ENCODE data around the gene APOL3.
"Not testable (repeated sequence)": the region's sequence is repeated elsewhere in the genome, so short reads cannot be mapped to it uniquely, and the experiment has no call there.

Gene APOL3

DNA sequence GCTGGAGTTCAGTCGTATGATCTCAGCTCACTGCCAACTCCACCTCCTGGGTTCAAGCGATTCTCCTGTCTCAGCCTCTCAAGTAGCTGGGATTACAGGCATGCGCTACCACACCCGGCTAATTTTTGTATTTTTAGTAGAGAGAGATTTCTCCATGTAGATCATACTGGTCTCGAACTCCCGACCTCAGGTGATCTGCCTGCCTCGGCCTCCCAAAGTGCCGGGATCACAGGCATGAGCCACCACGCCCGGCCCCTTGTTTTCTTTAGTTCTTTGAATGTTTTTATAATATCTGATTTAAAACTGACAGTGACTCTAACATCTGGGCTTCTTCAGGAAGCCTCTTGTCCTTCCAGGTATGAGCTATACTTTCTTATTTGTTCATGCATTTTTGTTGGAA, 61.0 kb downstream of the APOL3 start:
- DNase-seq, result not testable (repeated sequence)

- DNase-seq, result no peak
These were observed 62.7 kb downstream of the APOL3 start for GRCh38 chr22:36097880-36098279.

DNA sequence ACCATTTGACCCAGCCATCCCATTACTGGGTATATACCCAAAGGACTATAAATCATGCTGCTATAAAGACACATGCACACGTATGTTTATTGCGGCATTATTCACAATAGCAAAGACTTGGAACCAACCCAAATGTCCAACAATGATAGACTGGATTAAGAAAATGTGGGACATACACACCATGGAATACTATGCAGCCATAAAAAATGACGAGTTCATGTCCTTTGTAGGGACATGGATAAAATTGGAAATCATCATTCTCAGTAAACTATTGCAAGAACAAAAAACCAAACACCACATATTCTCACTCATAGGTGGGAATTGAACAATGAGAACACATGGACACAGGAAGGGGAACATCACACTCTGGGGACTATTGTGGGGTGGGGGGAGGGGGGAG, 69.8 kb downstream of the APOL3 start:
- not testable (repeated sequence) for DNase-seq

All from activated CD4-positive, alpha-beta T cell treated with anti-CD3 and anti-CD28 coated beads for 4 hours (primary cell).